Uterus (tissue), 4 donors: Measurements from ENCODE around the gene TLL1. TPM values are rescaled to one million over a fixed set of nuclear protein-coding genes. Genes with fewer than 3 reads are reported as not detected.

Source experiments
- DNase-seq, 2 donors: peaks; one replicate each; pipeline ENCODE4 v3.0.0-alpha.2; 2019 to 2020
- H3K27ac ChIP-seq, 2 donors: fragments of 200-600 bp; sonication (generic); 1 replicate in 1 of 2; 2 replicates in 1 of 2; pipeline ENCODE4 v1.5.1; 2016 to 2018
- H3K27me3 ChIP-seq, 2 donors: fragments of 200-600 bp; sonication (generic); one replicate each; pipeline ENCODE4 v1.5.1; 2018 to 2019; ENCODE audit warnings: control low read depth in 1 of 2
- H3K36me3 ChIP-seq, 2 donors: fragments of 200-600 bp; sonication (generic); one replicate each; pipeline ENCODE4 v1.5.1; 2019; ENCODE audit warnings: control low read depth in 1 of 2
- H3K4me1 ChIP-seq, 2 donors: fragments of 200-600 bp; sonication (generic); one replicate each; pipeline ENCODE4 v1.5.1; 2018 to 2019; ENCODE audit warnings: control low read depth in 1 of 2
- H3K4me3 ChIP-seq, 2 donors: fragments of 200-600 bp; sonication (generic); 1 replicate in 1 of 2; 2 replicates in 1 of 2; pipeline ENCODE4 v1.5.1; 2018 to 2019; ENCODE audit warnings: mild to moderate bottlenecking in 1 of 2
- H3K9me3 ChIP-seq, 2 donors: fragments of 200-600 bp; sonication (generic); one replicate each; pipeline ENCODE4 v1.5.1; 2019; ENCODE audit warnings: control low read depth in 1 of 2
- POLR2A ChIP-seq, 2 donors: fragments of 450-650 bp; IDR thresholded peaks; one replicate each; pipeline ENCODE4 v1.6.1; 2016; ENCODE audit warnings: antibody characterized with exemption in 2 of 2, mild to moderate bottlenecking in 1 of 2, moderate library complexity in 1 of 2
- intact Hi-C: fragments of 100-400 bp; cut with DNase I; formaldehyde crosslinking; loops from one replicate; pipeline ENCODE4 v1.15.1; 2023; ENCODE audit warnings: low total_unique reads
- total RNA-seq, 4 donors: library from RNA; depleted of rRNA in 3 of 4; stranded (reverse); fragments of >200 nt in 3 of 4; gene quantifications; one replicate each; pipeline versions ENCODE4 v1.1.0 to v1.2.4, GENCODE V29; 2014 to 2023
- TF ChIP-seq, protein P1 (sequence below), 4 experiments: fragments of 200-600 bp in 2 of 4; fragments of 450-650 bp in 2 of 4; sonication (generic) in 2 of 4; IDR thresholded peaks; one replicate each; pipeline ENCODE4 v1.5.1; 2016 to 2019; ENCODE audit warnings: antibody characterized with exemption in 4 of 4, mild to moderate bottlenecking in 2 of 4, moderate library complexity in 1 of 4
- donor health status: DM: yes; HTN: yes; CAD: no.

Gene TLL1
- total RNA-seq, 4 donors from 2014 or later, result 9.7 to 16.6 (median 13.8) TPM

DNA sequence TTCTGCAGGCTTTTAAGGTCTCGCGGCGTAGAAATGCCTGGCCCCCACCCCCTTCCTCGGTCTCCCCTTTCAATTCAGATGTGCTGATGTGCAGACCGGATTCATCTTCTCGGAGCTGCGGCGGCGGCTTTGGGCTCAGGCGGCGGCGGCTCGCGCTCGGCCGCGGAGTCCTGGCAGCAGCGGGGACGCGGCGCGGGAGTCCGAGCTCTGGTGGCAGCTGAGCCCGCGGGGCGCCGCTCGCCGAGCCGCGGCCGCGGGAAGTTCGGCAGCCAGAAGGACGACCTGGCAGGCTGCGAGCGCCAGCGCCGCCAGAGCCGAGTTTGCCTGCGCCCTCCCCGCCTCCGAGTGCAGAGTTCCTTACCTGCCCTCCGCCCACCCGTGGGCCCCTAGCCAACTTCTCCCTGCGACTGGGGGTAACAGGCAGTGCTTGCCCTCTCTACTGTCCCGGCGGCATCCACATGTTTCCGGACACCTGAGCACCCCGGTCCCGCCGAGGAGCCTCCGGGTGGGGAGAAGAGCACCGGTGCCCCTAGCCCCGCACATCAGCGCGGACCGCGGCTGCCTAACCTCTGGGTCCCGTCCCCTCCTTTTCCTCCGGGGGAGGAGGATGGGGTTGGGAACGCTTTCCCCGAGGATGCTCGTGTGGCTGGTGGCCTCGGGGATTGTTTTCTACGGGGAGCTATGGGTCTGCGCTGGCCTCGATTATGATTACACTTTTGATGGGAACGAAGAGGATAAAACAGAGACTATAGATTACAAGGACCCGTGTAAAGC lies 448 bp downstream of the TLL1 start:
- H3K27ac ChIP-seq, result peak overlapping the region; percentile 43 to 45
- peak overlapping the region; percentile 27 to 34 for H3K4me3 ChIP-seq
- no peaks in the 10 kb centered on the region for H3K9me3 ChIP-seq
- no peaks in the 10 kb centered on the region for H3K27me3 ChIP-seq
- DNase-seq, result peak in 1 of 2 donors; percentile 18
- TF ChIP-seq POLR2A (IDR thresholded peaks at IDR 0.05), result no peak
- TF ChIP-seq, protein P1, sequence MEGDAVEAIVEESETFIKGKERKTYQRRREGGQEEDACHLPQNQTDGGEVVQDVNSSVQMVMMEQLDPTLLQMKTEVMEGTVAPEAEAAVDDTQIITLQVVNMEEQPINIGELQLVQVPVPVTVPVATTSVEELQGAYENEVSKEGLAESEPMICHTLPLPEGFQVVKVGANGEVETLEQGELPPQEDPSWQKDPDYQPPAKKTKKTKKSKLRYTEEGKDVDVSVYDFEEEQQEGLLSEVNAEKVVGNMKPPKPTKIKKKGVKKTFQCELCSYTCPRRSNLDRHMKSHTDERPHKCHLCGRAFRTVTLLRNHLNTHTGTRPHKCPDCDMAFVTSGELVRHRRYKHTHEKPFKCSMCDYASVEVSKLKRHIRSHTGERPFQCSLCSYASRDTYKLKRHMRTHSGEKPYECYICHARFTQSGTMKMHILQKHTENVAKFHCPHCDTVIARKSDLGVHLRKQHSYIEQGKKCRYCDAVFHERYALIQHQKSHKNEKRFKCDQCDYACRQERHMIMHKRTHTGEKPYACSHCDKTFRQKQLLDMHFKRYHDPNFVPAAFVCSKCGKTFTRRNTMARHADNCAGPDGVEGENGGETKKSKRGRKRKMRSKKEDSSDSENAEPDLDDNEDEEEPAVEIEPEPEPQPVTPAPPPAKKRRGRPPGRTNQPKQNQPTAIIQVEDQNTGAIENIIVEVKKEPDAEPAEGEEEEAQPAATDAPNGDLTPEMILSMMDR (IDR thresholded peaks at IDR 0.05), result no peak
- H3K36me3 ChIP-seq, result no peaks in the 10 kb centered on the region
- H3K4me1 ChIP-seq, result no peaks in the 10 kb centered on the region
- intact Hi-C loops, result no loop called here

DNA sequence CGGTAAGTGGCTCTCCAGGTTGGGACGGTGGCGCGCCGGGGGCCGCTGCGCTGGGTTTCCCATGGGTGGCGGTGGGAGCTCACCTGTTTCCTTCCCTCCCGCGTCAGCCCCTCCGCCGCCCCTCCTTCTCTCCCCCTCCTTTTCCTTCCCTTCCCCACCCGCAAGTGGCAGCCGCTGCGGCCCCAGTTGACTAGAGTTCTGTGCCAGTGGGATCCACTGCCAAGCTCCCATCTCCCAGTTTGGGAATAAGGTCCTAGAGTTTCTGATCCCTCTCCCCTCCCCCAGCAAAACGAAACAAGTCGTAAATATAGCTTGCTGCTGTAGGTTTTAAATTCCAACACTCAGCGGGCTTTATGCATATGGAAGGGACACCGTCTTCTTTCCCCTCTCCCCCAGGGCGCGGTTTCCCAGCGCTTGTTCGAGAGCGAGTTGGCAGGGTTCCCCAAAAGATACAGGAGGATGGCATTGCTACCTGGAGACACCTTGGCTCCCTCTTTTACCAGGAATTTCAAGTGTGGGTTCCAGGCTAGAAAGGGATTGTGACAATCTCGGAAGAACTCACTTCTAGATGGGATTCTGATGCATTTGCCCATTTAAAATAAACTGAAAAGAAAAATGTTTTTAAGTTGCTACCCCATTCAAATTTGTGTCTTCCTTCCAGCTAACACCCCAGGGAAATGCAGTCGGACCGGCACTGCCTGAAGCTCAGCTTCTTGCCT lies 1.2 kb downstream of the TLL1 start:
- Histone ChIP-seq H3K9me3 (no peaks in the 10 kb centered on the region), H3K27ac (peak overlapping the region; percentile 43 to 45), H3K27me3 (no peaks in the 10 kb centered on the region), H3K4me1 (no peaks in the 10 kb centered on the region), H3K36me3 (no peaks in the 10 kb centered on the region), H3K4me3 (peak overlapping the region; percentile 27 to 34)
- no peak for DNase-seq
- intact Hi-C loops, result no loop called here
- no peak for TF ChIP-seq POLR2A (IDR thresholded peaks at IDR 0.05)
- TF ChIP-seq, protein P1 (IDR thresholded peaks at IDR 0.05), result no peak

DNA sequence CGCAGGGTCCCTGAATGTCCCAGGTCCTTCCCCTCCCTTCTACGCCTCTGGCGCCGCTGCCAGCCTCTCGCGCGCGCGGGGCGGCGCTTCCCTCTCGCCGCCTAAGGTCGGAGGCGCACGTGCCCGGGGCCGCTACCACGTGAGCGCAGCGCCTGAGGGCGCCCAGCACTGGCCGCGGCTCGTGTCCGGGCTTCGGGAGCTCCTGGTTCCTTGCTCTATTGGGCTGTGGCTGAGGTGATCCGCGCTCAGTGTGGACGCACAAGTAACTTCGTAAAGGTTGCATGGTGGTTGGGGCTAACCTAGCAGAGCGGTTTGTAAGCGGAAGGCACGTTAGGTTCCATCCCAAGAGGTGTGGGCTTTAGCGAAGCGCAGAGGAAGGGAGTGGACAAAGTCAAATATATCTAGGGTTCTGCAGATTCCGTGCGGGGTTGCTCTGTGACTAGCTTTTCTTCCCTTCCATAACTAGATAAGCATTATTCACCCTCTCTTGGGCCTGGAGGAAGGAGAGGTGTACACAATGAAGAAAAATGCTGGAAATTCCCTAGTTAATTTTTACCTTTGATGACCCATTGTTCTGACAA lies 1.8 kb downstream of the TLL1 start:
- H3K4me1 ChIP-seq, result no peaks in the 10 kb centered on the region
- H3K9me3 ChIP-seq, result no peaks in the 10 kb centered on the region
- peak in 1 of 2 donors; percentile 26 for TF ChIP-seq POLR2A (IDR thresholded peaks at IDR 0.05)
- TF ChIP-seq, protein P1 (IDR thresholded peaks at IDR 0.05), result no peak
- peak in 1 of 2 donors; percentile 19 for DNase-seq
- intact Hi-C loops, result no loop called here
- H3K27me3 ChIP-seq, result no peaks in the 10 kb centered on the region
- H3K4me3 ChIP-seq, result peak overlapping the region; percentile 27 to 34
- H3K36me3 ChIP-seq, result no peaks in the 10 kb centered on the region
- H3K27ac ChIP-seq, result peak overlapping the region in 1 of 2 donors; percentile 45

DNA sequence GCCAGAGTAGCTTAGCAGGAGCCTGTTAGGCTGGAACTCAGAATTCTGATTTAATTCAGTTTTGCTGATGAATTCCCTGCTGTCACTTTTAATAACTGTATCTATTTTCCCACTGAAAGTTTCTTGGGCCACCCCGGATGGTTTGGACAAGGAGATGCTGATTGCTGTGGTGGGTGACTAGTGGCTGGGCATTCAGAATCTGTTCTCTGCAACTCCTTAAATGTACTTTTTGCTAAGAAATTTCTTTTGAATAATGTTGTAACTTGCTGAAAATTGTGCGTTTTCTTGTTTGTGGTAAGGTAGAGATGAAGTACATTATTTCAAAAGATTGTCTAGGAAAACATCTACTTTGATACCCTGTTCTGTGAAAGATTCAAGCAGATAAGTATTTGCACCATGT lies 2.4 kb downstream of the TLL1 start:
- no peak for DNase-seq
- intact Hi-C loops, result no loop called here
- no peak overlapping the region for H3K4me3 ChIP-seq
- no peaks in the 10 kb centered on the region for H3K36me3 ChIP-seq
- H3K27me3 ChIP-seq, result no peaks in the 10 kb centered on the region
- no peaks in the 10 kb centered on the region for H3K4me1 ChIP-seq
- TF ChIP-seq POLR2A (IDR thresholded peaks at IDR 0.05), result no peak
- TF ChIP-seq, protein P1 (IDR thresholded peaks at IDR 0.05), result no peak
- no peaks in the 10 kb centered on the region for H3K9me3 ChIP-seq
- no peak overlapping the region for H3K27ac ChIP-seq

DNA sequence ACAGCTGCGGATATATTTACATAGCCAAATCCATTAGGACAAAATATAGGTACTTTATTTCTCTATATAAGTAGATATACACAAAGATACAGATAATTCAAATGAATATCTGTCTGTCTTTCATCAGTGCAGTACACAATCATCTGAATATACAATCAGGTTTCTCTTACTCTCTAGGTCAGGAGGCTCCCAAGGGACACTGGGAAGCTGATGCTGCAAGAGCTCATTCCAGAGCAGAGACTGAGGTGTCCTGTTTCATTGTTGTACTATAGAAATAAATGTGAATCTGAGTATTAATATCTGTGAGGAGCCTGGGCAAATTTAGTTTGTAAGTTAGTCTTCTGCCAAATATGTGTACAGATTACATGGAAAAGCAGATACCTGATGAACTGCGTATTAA lies 4.2 kb downstream of the TLL1 start:
- no peaks in the 10 kb centered on the region for H3K4me1 ChIP-seq
- no peak for TF ChIP-seq POLR2A (IDR thresholded peaks at IDR 0.05)
- TF ChIP-seq, protein P1 (IDR thresholded peaks at IDR 0.05), result no peak
- no peaks in the 10 kb centered on the region for H3K9me3 ChIP-seq
- H3K27ac ChIP-seq, result no peak overlapping the region
- no peak overlapping the region for H3K4me3 ChIP-seq
- intact Hi-C loops, result no loop called here
- H3K36me3 ChIP-seq, result no peaks in the 10 kb centered on the region
- no peaks in the 10 kb centered on the region for H3K27me3 ChIP-seq
- no peak for DNase-seq
